Large intestine (tissue), 3 donors: ENCODE results near the gene MAML3. TPM values are rescaled to one million over a fixed set of nuclear protein-coding genes. Genes with fewer than 3 reads are reported as not detected.
A peak's percentile ranks its signal among the peaks of the same experiment; 100 is the strongest.

Source experiments
- DNase-seq, 2 donors: peaks; one replicate each; pipeline versions ENCODE4 v3.0.0 to v3.0.0-alpha.2; 2013
- H3K27ac ChIP-seq: one replicate; pipeline ENCODE4 v1.5.1; 2013; ENCODE audit warnings: low read length
- H3K27me3 ChIP-seq: 2 replicates; pipeline ENCODE4 v1.6.1; 2013; ENCODE audit warnings: low read length; ENCODE audit not compliant: control insufficient read depth, insufficient read depth
- H3K36me3 ChIP-seq: 2 replicates; pipeline ENCODE4 v1.6.1; 2013; ENCODE audit warnings: low read length; ENCODE audit not compliant: control insufficient read depth, insufficient read depth
- H3K4me1 ChIP-seq: one replicate; pipeline ENCODE4 v1.6.1; 2013; ENCODE audit warnings: low read length; ENCODE audit not compliant: control insufficient read depth, insufficient read depth
- H3K4me3 ChIP-seq: one replicate; pipeline ENCODE4 v1.5.1; 2013; ENCODE audit warnings: low read length
- H3K9me3 ChIP-seq: one replicate; pipeline ENCODE4 v1.6.1; 2013; ENCODE audit warnings: mild to moderate bottlenecking, low read depth, low read length, moderate library complexity; ENCODE audit not compliant: control insufficient read depth
- WGBS: methylation state at CpG from one replicate; pipeline ENCODE4 v1.1.5; 2013; ENCODE audit warnings: low lambda C conversion rate; ENCODE audit not compliant: insufficient coverage; 5-methylcytosine and 5-hydroxymethylcytosine counted together
- polyA plus RNA-seq: library from polyadenylated mRNA; unstranded; fragments of 120-200 nt; gene quantifications from one replicate; pipeline ENCODE4 v1.2.1, GENCODE V29; 2013

MAML3 gene
- polyA plus RNA-seq, 1 donor, result 10.6 TPM

DNA sequence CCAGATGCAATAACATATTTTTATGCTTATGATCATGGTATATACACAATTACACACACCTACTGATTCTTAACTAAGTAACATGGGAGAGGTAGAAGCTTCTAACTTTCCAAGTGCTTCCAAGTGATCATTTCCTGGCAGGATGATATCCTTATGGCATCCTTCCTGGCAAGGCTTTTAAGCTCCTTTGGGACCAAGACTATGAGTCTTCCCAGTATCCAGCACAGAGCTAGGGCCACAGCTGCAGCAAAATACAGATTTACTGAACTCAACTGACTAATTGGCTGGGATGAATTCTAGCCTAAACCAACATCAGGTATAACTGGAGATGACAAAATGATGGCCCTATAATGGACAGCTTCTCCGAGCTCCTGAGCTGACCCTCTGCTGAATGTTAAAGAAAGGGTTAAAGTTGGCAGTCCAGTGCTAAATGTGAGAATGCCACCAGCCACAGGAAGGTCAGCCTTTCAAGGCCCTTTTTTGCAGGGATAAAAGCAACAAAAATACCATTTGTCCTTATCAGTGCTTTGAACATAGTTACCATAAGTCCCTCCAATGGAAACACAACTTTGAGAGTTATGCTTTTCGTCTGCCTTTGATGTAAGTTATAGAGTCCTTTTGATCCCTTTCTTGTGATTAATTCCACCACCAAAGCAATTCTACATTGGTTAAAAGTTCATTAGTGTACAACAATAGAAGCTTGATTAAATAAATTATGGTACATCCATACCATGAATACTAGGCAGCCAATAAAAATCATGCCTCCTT, 415.0 kb downstream of the MAML3 start:
- Histone ChIP-seq H3K27ac (no peak overlapping the region), H3K36me3 (no peaks in the 10 kb centered on the region), H3K4me3 (no peak overlapping the region), H3K4me1 (peaks cover 9% of the 10 kb centered on the region), H3K9me3 (no peaks in the 10 kb centered on the region), H3K27me3 (no peaks in the 10 kb centered on the region)
- DNase-seq, result no peak
- no CpG with 5 or more reads among the region's 2 CpGs for WGBS

DNA sequence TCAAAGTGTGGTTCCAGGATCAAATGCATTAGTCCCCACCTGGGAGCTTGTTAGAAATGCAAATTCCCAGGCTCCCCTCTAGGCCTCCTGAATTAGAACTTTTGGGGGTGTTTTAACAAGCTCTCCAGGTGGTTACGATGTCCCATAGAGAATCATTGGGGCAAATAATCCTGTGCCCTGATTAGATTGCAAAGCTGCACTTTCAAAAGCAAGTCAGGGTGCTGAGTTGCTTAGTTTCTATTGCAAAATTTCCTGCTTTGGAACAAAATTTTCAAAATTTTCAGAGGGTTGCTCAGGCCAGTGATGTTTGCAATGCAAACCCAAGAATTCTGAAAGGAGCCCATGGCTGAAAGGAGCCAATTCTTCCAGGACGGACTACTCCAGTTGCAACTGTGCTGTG, 417.3 kb downstream of the MAML3 start:
- no CpG with 5 or more reads among the region's 2 CpGs for WGBS

DNA sequence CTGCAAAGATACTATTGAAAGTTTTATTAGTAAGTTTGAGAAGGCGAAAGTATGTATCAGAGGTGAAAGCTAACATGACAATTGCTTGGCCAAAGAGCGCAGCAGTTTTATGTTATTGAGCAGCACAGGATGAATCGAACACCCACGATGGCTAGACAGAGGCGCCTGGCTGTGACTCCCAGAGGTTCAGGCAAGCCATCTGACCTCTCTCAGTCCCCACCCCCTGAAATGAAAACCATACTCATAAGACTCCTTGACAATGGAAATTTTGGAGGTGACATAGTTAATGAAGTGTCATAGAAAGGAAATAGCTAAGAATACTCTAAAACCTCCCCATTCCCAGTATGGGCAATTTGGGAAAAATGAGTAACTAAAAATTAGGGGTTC, 417.7 kb downstream of the MAML3 start:
- H3K27me3 ChIP-seq, result no peaks in the 10 kb centered on the region
- H3K4me1 ChIP-seq, result peaks cover 9% of the 10 kb centered on the region
- no peak for DNase-seq
- H3K36me3 ChIP-seq, result no peaks in the 10 kb centered on the region
- H3K27ac ChIP-seq, result no peak overlapping the region
- H3K9me3 ChIP-seq, result no peaks in the 10 kb centered on the region
- WGBS, result 80% methylated on average over 1 of the region's 5 CpGs
- no peak overlapping the region for H3K4me3 ChIP-seq

More for the DNA sequence above, 417.3 kb downstream of the MAML3 start:
- peaks cover 9% of the 10 kb centered on the region for H3K4me1 ChIP-seq
- no peak overlapping the region for H3K4me3 ChIP-seq
- H3K9me3 ChIP-seq, result no peaks in the 10 kb centered on the region
- H3K27ac ChIP-seq, result no peak overlapping the region
- H3K27me3 ChIP-seq, result no peaks in the 10 kb centered on the region
- no peaks in the 10 kb centered on the region for H3K36me3 ChIP-seq
- DNase-seq, result no peak

DNA sequence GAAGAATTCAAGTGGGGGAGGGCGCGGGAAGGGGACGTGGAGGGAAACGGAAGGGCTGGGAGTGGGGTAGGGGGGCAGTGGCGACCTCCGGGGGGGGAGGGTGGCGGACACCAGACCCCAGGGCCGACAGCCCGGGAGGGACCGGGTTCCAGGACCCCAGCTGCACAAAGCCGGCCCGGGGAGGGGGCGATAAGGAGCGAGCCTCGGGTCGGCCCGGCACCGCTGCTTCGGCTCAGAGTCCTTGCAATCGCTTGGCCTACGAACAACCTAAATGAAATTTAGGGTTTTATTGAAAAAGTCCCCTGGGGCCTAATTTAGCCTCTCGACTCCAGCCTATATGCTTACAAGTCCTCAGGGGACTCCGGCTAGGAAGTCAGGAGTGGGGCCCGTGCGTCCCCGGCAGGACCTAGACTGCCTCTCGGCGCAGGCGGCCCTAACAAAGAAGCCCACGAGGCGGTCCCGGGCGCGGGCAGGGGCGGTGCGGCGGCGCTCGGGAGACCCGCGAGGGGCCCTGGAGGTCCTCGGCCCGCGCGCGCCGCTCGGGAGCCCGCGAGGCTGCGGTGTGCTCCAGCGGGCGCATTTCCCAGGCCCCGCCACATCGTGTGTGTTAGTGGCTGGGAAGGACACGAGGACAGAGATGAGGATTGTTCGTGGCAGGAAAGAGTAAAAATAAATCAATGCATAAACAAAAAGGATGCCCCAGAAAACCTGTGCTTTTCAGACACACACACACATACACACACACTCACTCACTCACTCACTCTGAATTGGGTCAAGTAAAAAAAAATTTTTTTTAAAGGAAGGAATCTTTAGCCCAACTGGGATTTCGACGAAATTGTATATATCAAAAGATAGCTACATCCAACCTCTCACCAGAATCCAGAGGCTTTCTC, 418.4 kb downstream of the MAML3 start:
- Histone ChIP-seq H3K9me3 (no peaks in the 10 kb centered on the region), H3K27me3 (no peaks in the 10 kb centered on the region), H3K4me1 (peaks cover 6% of the 10 kb centered on the region), H3K27ac (peak overlapping the region; percentile 65), H3K4me3 (peak overlapping the region; percentile 31), H3K36me3 (no peaks in the 10 kb centered on the region)
- no CpG with 5 or more reads among the region's 59 CpGs for WGBS
- DNase-seq, result peak; percentile 14 to 41

DNA sequence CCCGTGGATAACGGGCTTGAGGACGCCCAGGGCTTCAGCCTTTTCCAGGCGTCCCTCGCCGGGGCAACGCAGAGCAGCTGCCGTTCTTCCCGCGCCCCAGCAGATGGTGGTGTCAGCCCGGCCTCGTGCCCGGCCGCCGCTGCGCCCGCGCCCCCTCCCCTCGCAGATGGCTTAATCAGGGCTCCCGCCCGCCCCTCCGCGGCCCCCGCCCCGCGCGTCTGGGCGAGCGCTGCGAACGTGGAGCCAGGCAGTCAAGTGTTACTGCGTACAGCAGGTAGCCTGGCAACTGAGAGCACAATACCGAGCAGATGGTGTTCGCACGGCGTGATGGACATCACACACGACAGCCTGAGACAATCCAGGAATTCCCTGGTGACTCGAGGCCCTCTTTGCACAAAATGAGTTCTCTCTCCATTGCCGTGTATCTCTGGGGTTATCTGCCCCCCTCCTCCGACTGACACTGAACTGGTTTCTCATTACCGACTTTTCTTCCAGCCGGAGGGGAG, 419.1 kb downstream of the MAML3 start:
- peak overlapping the region; percentile 31 for H3K4me3 ChIP-seq
- H3K27me3 ChIP-seq, result no peaks in the 10 kb centered on the region
- no CpG with 5 or more reads among the region's 42 CpGs for WGBS
- peaks cover 6% of the 10 kb centered on the region for H3K4me1 ChIP-seq
- no peaks in the 10 kb centered on the region for H3K9me3 ChIP-seq
- DNase-seq, result peak; percentile 85 to 89
- H3K36me3 ChIP-seq, result peaks cover 5% of the 10 kb centered on the region
- H3K27ac ChIP-seq, result peak overlapping the region; percentile 70

DNA sequence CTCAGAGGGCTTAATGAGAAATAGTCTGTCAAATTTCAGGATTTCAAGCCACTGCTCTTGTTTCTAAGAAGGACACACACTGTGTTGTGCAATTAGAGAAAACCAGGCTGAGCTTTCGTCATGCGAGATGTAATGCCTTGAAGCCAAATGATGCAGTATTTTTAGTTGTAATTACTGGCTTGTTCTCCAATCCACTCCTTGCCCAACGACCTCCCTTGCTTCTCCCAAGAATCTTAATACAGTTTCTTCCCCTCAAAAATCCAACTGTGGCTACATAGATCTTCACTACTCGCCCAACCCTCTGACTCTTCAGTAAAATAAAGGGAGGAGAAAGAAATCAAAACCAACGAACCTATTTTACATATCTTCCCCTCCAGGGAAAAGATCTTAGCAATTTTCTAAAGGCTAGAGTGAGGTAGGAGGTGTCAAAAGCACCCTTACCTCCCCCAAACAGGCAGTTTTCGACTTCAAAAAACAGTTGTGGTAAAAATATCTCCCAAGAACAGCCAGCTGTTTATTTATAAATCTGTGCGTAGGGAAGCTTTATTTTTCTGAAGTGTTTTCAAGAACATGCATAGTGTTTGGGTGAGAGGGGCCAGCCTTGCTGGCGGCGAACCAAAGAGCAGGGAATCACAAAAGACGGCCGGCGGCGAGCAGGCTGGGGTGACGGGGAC, 419.6 kb downstream of the MAML3 start:
- Histone ChIP-seq H3K27ac (peak overlapping the region; percentile 70), H3K4me3 (peak overlapping the region; percentile 31), H3K4me1 (peaks cover 6% of the 10 kb centered on the region), H3K36me3 (peaks cover 5% of the 10 kb centered on the region), H3K9me3 (no peaks in the 10 kb centered on the region), H3K27me3 (no peaks in the 10 kb centered on the region)
- DNase-seq, result peak; percentile 10 to 26
- WGBS, result no CpG with 5 or more reads among the region's 14 CpGs

DNA sequence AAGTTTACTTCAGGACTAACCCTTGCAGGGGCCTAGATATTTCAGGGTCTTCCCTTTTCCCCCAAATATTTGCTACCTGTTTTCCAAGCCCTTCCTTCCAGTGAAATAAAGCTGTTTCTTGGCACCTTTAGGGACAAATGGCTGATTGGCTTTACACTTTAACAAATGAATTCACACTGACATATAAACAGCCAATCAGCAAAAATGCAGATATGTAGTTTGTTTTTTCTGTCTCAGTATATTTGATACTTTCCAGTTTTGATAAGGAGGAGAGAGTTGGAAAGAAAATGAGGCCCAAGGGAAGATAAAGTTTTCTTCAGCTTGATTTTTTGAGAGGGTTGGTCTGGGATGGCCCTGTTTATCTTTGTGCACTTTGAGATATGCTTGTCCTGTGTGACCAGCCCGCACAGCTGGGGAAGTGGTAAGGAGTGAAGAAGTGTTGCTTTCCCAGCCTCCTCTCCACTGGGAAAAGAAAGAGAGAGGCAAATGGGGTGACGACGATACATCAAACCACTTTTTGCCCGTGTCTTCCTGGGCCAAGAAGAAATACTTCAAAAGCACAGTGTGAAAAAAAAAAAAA, 420.9 kb downstream of the MAML3 start:
- Histone ChIP-seq H3K4me1 (peaks cover 10% of the 10 kb centered on the region), H3K9me3 (no peaks in the 10 kb centered on the region), H3K27me3 (no peaks in the 10 kb centered on the region), H3K4me3 (no peak overlapping the region), H3K36me3 (peaks cover 5% of the 10 kb centered on the region), H3K27ac (no peak overlapping the region)
- peak in 1 of 2 donors; percentile 24 for DNase-seq
- 100% methylated on average over 2 of the region's 4 CpGs for WGBS

DNA sequence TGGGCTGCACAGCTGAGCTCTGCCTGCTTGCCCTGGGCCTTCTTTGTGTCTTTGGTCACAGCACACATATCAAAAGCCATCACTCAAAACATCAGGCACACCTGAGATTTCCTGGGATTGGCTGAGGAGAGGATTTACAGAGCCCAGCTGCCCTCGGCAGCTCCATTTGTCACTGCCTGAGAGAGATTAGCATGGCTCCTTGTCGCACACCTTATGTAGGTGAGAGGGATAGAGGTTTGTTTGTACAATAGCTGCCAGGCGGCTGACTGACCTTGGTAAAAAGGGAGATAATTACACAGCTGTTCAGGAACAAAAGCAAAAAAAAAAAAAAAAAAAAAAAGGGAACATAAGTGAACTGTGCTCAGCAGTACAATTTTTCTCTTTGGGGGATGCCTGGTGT, 425.1 kb downstream of the MAML3 start:
- Histone ChIP-seq H3K27ac (peak overlapping the region; percentile 11), H3K4me1 (peaks cover 5% of the 10 kb centered on the region), H3K4me3 (no peak overlapping the region), H3K36me3 (peaks cover 24% of the 10 kb centered on the region), H3K9me3 (no peaks in the 10 kb centered on the region), H3K27me3 (no peaks in the 10 kb centered on the region)
- 24% methylated on average over 3 of the region's 3 CpGs for WGBS
- DNase-seq, result peak; percentile 33 to 68

DNA sequence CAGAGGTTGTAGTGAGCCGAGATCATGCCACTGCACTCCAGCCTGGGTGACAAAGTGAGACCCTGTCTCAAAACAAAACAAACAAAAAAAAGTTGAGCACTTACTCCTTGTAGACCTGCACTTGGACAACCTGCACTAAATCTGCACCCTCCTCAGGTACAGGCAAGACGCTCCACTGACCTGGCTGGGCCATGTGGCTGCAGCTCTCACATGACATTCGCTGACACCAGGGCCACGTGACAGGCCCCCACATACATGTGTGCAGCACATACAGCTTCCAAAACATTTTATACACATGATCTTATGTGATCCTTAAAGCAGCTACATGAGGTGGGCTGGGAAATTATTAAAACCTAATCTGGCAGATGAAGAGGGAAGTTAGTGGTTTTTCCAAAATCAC, 425.8 kb downstream of the MAML3 start:
- no peaks in the 10 kb centered on the region for H3K9me3 ChIP-seq
- H3K27ac ChIP-seq, result no peak overlapping the region
- peaks cover 5% of the 10 kb centered on the region for H3K4me1 ChIP-seq
- H3K36me3 ChIP-seq, result peaks cover 24% of the 10 kb centered on the region
- no peak for DNase-seq
- WGBS, result no CpG with 5 or more reads among the region's 4 CpGs
- H3K27me3 ChIP-seq, result no peaks in the 10 kb centered on the region
- H3K4me3 ChIP-seq, result no peak overlapping the region

DNA sequence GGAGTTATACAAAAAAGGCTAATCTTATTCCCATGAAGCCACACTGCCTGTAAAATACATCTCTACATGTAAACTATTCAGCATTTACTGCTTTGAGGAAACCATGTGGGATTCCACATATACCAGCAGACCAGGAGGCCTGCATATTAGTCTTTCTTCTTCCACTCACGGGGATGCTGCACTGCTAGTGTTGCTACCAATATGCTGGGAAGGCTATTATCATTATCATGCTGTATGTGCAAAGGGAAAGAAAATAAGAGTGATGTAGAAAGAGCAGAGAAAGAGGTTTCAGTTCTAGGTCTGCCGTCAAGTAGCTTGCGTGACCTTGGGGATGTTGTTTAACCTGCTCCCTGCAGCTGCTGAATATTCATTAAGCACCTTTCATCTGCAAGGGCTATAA, 427.4 kb downstream of the MAML3 start:
- Histone ChIP-seq H3K4me3 (no peak overlapping the region), H3K9me3 (no peaks in the 10 kb centered on the region), H3K36me3 (peaks cover 24% of the 10 kb centered on the region), H3K4me1 (peaks cover 5% of the 10 kb centered on the region), H3K27ac (no peak overlapping the region), H3K27me3 (no peaks in the 10 kb centered on the region)
- DNase-seq, result no peak
- no CpG with 5 or more reads among the region's 3 CpGs for WGBS
